ENCODE data around the gene MARCHF10.

Gene MARCHF10

DNA sequence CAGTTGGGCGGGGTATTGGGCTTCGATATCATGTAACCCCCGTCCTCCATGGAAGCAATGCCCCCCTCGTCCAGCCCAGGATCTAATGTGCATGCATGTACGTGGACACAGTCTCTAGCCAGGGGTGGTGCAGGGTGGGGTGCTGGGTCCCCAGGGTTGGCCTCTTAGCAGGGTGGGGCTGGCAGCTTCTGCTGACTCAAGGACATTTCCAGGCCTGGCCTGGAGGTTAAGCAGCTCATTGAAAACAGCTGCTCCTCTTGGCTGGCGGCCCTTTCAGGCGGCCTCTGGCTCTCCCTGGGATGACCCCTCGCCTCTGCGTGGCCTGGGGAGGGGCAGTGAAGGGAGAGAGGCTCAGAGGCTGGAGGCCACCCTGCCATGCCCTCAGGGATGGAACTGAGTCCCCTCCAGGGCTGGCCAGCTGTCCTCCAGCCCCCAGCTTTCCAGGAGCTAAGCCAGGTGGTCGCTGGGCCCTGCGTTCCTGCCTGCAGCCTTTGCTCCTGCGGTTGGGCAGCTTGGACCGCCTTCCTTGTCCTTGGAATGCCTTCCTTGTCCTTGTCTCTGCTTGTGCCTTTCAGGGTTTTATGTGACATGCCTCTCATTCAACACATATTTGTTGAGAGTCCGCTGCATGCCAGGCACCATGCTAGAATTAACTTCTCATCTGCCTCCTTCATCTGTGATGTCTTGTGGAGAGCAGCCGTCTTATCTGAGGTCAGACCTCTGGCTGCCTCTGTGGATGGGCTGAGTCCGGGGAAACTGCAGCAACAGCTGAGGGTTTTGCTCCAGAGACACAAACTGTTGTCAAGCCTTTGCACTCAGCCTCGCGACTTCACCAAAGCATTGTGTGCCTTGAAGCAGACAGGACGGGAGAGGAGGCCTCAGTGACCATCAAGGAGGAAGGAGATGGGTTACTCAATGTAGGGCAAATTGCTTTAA lies 154.0 kb downstream of the MARCHF10 start:
- H3K27ac ChIP-seq (ENCODE audit: low read length): peak overlapping the region; percentile 94

GRCh38 chr17:62653002-62653825 lies 154.9 kb downstream of the MARCHF10 start:
- H3K4me2 ChIP-seq (ENCODE audit: low read length): peak overlapping the region; percentile 99
- H2AFZ ChIP-seq (ENCODE audit: low read depth, low read length): no peak overlapping the region
- H3K4me3 ChIP-seq (ENCODE audit: low read length): peak overlapping the region; percentile 91
- no peaks in the 10 kb centered on the region for H3K9me3 ChIP-seq (ENCODE audit: insufficient read depth, low read length)
- no peaks in the 10 kb centered on the region for H3K36me3 ChIP-seq (replicated peaks; ENCODE audit: low read depth, low read length)
- no peaks in the 10 kb centered on the region for H3K79me2 ChIP-seq (ENCODE audit: low read length)
- H4K20me1 ChIP-seq (ENCODE audit: insufficient read depth, low read length): 0 out of 2 replicates have a peak, but pooled peaks cover 4% of the 10 kb centered on the region
- H3K9ac ChIP-seq (ENCODE audit: low read length): peak overlapping the region; percentile 98
- H3K27ac ChIP-seq (ENCODE audit: low read length): peak overlapping the region; percentile 94
- 0 out of 2 replicates have a peak, but pooled peaks have one; percentile 24 for TF ChIP-seq EZH2phosphoT487 (IDR thresholded peaks at IDR 0.05; ENCODE audit: low read depth)
- TF ChIP-seq CTCF (IDR thresholded peaks at IDR 0.05; ENCODE audit: low read depth, low read length): no peak
- no peaks in the 10 kb centered on the region for H3K27me3 ChIP-seq (ENCODE audit: low read depth, low read length)
- peaks cover 30% of the 10 kb centered on the region for H3K4me1 ChIP-seq (ENCODE audit: low read length)

More for the DNA sequence above, 154.0 kb downstream of the MARCHF10 start:
- Histone ChIP-seq H3K36me3 (replicated peaks; ENCODE audit: low read depth, low read length) (no peaks in the 10 kb centered on the region), H3K27me3 (ENCODE audit: low read depth, low read length) (no peaks in the 10 kb centered on the region), H3K9ac (ENCODE audit: low read length) (peak overlapping the region; percentile 25; the same call in 1 of the 2 replicates), H2AFZ (ENCODE audit: low read depth, low read length) (no peak overlapping the region), H3K79me2 (ENCODE audit: low read length) (no peaks in the 10 kb centered on the region), H3K9me3 (ENCODE audit: insufficient read depth, low read length) (no peaks in the 10 kb centered on the region), H4K20me1 (ENCODE audit: insufficient read depth, low read length) (0 out of 2 replicates have a peak, but pooled peaks cover 4% of the 10 kb centered on the region), H3K4me1 (ENCODE audit: low read length) (peaks cover 30% of the 10 kb centered on the region), H3K4me3 (ENCODE audit: low read length) (peak overlapping the region; percentile 41), H3K4me2 (ENCODE audit: low read length) (peak overlapping the region; percentile 99)
- TF ChIP-seq EZH2phosphoT487 (IDR thresholded peaks at IDR 0.05; ENCODE audit: low read depth) (no peak), CTCF (IDR thresholded peaks at IDR 0.05; ENCODE audit: low read depth, low read length) (no peak)

DNA sequence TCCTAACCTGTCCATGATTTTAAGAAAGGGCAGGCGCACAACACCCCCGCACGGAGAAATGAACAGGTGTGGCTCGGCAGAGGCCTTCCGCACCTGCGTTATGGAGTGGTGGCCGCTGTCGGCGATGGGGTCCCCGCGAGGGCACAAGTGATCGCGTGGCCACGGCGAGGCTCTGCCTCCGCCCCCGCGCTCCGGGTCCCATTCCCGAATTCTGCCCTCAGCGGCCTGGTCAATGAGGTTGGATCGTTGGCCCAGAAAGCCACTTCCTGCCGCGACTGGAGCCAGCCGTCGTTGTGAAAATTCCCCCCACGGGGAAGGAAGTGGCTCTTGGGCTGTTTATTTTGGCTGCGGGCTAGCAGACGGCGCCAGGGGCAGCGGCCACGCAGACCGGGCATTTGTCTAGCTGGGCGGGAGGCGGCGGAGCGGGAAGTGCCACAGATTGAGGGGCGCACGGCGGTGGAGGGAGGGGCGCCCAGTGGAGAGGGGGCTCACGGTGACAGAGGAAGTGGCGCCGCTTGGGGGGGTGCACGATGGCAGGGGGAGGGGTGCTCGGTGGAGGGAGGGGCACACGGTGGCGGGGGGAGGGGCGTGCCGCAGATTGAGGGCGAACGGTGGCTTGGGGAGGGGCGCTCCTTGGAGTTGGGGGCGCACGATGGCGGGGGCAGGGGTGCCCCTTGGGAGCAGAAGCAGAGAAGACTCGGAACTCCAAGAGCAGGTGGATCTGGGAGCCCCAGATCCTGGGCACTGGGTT lies 155.7 kb downstream of the MARCHF10 start:
- Histone ChIP-seq H3K4me1 (ENCODE audit: low read length) (peaks cover 30% of the 10 kb centered on the region), H3K36me3 (replicated peaks; ENCODE audit: low read depth, low read length) (no peaks in the 10 kb centered on the region), H3K79me2 (ENCODE audit: low read length) (no peaks in the 10 kb centered on the region), H3K27me3 (ENCODE audit: low read depth, low read length) (no peaks in the 10 kb centered on the region), H3K4me2 (ENCODE audit: low read length) (peak overlapping the region; percentile 99), H3K9ac (ENCODE audit: low read length) (peak overlapping the region; percentile 98), H3K4me3 (ENCODE audit: low read length) (peak overlapping the region; percentile 91), H2AFZ (ENCODE audit: low read depth, low read length) (peak overlapping the region; percentile 33; the same call in 1 of the 2 replicates), H3K27ac (ENCODE audit: low read length) (peak overlapping the region; percentile 94), H3K9me3 (ENCODE audit: insufficient read depth, low read length) (no peaks in the 10 kb centered on the region), H4K20me1 (ENCODE audit: insufficient read depth, low read length) (0 out of 2 replicates have a peak, but pooled peaks cover 4% of the 10 kb centered on the region)
- TF ChIP-seq CTCF (IDR thresholded peaks at IDR 0.05; ENCODE audit: low read depth, low read length): no peak
- TF ChIP-seq EZH2phosphoT487 (IDR thresholded peaks at IDR 0.05; ENCODE audit: low read depth): no peak

Data from OCI-LY3 (cell line).